Chondrocyte (in vitro differentiated cells): ENCODE results near the gene SC5D. TPM values are rescaled to one million over a fixed set of nuclear protein-coding genes. Genes with fewer than 3 reads are reported as not detected.

Experiments
- DNase-seq: peaks from one replicate; pipeline ENCODE4 v3.0.0; 2021; ENCODE audit warnings: mixed read lengths, low spot score
- H3K27ac Mint-ChIP-seq: one replicate; pipeline ENCODE4 v1.8.0; 2021; ENCODE audit warnings: mild to moderate bottlenecking, moderate library complexity, mixed read lengths; ENCODE audit not compliant: unreplicated experiment
- H3K27me3 Mint-ChIP-seq: 2 replicates; pipeline ENCODE4 v1.8.0; 2021; ENCODE audit warnings: low read depth, mixed read lengths
- H3K36me3 Mint-ChIP-seq: 2 replicates; pipeline ENCODE4 v1.8.0; 2021; ENCODE audit warnings: low read depth, mixed read lengths
- H3K4me1 Mint-ChIP-seq: 2 replicates; pipeline ENCODE4 v1.8.0; 2021; ENCODE audit warnings: low read depth, mild to moderate bottlenecking, mixed read lengths
- H3K4me3 Mint-ChIP-seq: one replicate; pipeline ENCODE4 v1.8.0; 2021; ENCODE audit warnings: mild to moderate bottlenecking, moderate library complexity, mixed read lengths; ENCODE audit not compliant: unreplicated experiment
- H3K9me3 Mint-ChIP-seq: 2 replicates; pipeline ENCODE4 v1.8.0; 2021; ENCODE audit warnings: low read depth, mixed read lengths
- CTCF ChIP-seq: fragments of 200-600 bp; sonication (generic); IDR thresholded peaks from 2 replicates; pipeline ENCODE4 v1.5.0; 2021; ENCODE audit warnings: antibody characterized with exemption, mild to moderate bottlenecking, moderate library complexity
- total RNA-seq: library from RNA; stranded (reverse); gene quantifications from 3 replicates; pipeline ENCODE4 v1.2.1, GENCODE V29; 2021

The SC5D gene
- total RNA-seq, 1 donor from 2014 or later = 47.6 TPM

GRCh38 chr11:121299417-121299816 is 6.8 kb downstream of the SC5D start:
- no peak for TF ChIP-seq CTCF
- DNase-seq = no peak
- Mint-ChIP-seq H3K4me3 (no peak overlapping the region), H3K27me3 (no peaks in the 10 kb centered on the region), H3K4me1 (peaks cover 33% of the 10 kb centered on the region), H3K27ac (no peak overlapping the region), H3K36me3 (peaks cover 5% of the 10 kb centered on the region), H3K9me3 (no peaks in the 10 kb centered on the region)

GRCh38 chr11:121300313-121300971 is 7.9 kb downstream of the SC5D start:
- Mint-ChIP-seq H3K27me3 (no peaks in the 10 kb centered on the region), H3K27ac (no peak overlapping the region), H3K36me3 (peaks cover 13% of the 10 kb centered on the region), H3K9me3 (no peaks in the 10 kb centered on the region), H3K4me3 (no peak overlapping the region), H3K4me1 (peaks cover 24% of the 10 kb centered on the region)
- DNase-seq = no peak
- no peak for TF ChIP-seq CTCF

- Mint-ChIP-seq H3K36me3 (peaks cover 16% of the 10 kb centered on the region), H3K9me3 (no peaks in the 10 kb centered on the region), H3K27me3 (no peaks in the 10 kb centered on the region), H3K27ac (no peak overlapping the region), H3K4me1 (peaks cover 18% of the 10 kb centered on the region), H3K4me3 (no peak overlapping the region)
- no peak for TF ChIP-seq CTCF
- no peak for DNase-seq
These were observed 8.6 kb downstream of the SC5D start for GRCh38 chr11:121300972-121301699.

- H3K36me3 Mint-ChIP-seq = peaks cover 28% of the 10 kb centered on the region
- H3K4me3 Mint-ChIP-seq = no peak overlapping the region
- no peak for DNase-seq
- no peak for TF ChIP-seq CTCF
- H3K27me3 Mint-ChIP-seq = no peaks in the 10 kb centered on the region
- H3K27ac Mint-ChIP-seq = no peak overlapping the region
- no peaks in the 10 kb centered on the region for H3K9me3 Mint-ChIP-seq
- peaks cover 7% of the 10 kb centered on the region for H3K4me1 Mint-ChIP-seq
These were observed 12.2 kb downstream of the SC5D start for GRCh38 chr11:121304759-121305158.

GRCh38 chr11:121308816-121309215 is 16.2 kb downstream of the SC5D start:
- Mint-ChIP-seq H3K4me3 (no peak overlapping the region), H3K4me1 (no peaks in the 10 kb centered on the region), H3K9me3 (no peaks in the 10 kb centered on the region), H3K27ac (no peak overlapping the region), H3K36me3 (peaks cover 31% of the 10 kb centered on the region), H3K27me3 (no peaks in the 10 kb centered on the region)
- no peak for DNase-seq
- TF ChIP-seq CTCF = no peak
